HG02623 (cell line): ENCODE results near the gene PNMA8C.

Experiments
- ATAC-seq: cut with Tn5 transposase; IDR thresholded peaks from one replicate; pipeline ENCODE4 v1.9.1; 2021; ENCODE audit warnings: moderate library complexity; ENCODE audit not compliant: unreplicated experiment

The PNMA8C gene

DNA sequence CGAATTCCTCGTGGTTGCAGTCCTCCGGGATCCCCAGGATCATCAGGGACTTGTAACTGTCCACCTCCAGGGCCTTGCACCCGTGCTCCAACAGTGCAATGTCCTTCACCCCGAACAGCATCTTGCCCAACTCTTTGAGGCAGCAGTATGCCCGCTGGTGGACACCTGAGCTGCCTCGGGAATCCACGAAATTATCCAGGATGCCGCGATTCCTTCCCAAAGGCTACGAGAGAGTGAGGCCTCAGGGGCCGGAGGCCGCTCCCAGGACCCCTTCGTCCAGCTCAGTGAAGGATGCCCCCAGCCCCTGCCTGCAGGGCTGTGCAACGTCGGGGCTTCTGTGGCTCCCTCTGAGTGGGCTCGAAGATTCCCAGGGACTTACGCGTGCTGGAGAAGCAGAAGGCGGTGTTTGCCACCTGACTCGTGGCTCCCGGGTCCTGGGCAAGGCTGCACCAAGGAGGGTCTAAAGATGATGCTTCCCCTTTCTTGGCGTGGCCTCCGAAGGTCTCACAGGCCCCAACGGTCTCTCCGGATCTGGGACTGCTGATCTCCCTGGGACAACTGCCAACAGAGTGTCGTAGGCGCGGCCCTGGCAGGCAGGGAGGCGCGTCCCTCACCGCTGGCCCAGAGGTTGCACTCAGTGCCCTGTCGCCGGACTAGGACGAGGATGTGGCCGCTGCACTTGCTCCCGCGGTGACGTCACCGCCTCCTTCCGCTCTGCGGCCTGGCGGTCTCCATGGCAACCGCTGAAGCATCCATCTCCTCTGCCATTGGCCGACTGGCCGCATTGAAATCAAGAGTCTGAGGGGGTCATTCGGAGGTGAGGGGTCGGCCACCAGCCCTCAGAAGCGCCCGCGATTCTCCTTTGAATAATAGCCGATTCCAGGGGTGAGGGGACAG is at the start of gene PNMA8C:
Gene PNMA8C (minus strand): TSS at position 698 of the 897 bp plus-strand sequence. CDS start 577 bp downstream, at position 121.
- ATAC-seq: no peak

GRCh38 chr19:46475986-46476385 is 47.2 kb upstream of the PNMA8C start:
- no peak for ATAC-seq

GRCh38 chr19:46474211-46474610 is 45.5 kb upstream of the PNMA8C start:
- ATAC-seq: no peak

DNA sequence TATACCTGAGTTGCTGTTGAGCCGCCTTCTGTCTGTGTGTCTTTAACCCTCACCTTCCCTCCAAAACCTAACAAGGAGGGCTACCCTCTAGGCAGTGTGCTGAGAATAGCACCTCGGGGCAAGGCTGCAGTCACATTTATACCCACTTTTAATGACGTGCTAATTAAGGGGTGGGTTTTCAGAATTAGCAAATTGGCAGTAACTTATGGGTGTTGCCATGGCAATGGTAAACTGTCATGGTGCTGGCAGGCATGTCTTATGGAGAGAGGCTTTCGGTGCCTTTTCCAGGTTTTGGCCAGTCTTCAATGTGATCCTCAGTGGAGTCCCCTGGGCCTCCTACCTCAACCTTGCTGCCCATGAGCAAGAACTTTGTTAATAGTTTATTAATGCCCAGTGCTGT is 43.9 kb upstream of the PNMA8C start:
- no peak for ATAC-seq

DNA sequence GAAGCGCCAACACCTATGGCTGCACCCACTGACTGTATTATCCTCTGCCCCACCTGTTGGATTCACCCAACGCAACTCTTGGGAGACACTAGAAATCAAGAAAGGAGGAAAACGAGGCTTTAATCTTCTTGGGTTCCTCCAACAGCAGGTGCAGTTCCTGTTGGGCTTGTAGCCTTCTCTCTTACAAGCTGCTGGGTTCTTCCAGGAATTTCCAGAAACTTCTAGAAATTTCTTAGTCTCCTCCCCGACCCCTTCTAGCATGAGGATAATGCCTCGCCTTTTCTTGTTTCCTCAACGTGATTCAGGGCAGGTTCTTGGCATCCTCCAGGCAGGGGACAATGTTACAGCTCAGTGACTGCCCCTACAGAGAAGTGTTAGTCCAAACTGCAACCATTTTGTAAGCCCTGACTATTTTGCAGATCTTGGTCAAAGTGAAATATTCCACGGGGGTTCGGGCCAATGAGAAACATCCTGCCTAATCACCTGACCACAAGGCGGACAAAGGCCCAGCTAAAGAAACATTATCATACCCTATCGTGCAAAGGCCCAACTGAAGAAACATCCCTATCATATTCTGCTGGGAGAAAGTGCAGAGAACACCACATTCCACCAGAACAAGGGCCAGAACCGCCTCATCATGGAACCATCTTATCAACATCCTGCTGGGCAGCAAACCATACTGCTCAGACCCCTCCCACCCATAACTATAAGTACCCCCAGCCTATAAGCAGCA is 43.2 kb upstream of the PNMA8C start:
- no peak for ATAC-seq

DNA sequence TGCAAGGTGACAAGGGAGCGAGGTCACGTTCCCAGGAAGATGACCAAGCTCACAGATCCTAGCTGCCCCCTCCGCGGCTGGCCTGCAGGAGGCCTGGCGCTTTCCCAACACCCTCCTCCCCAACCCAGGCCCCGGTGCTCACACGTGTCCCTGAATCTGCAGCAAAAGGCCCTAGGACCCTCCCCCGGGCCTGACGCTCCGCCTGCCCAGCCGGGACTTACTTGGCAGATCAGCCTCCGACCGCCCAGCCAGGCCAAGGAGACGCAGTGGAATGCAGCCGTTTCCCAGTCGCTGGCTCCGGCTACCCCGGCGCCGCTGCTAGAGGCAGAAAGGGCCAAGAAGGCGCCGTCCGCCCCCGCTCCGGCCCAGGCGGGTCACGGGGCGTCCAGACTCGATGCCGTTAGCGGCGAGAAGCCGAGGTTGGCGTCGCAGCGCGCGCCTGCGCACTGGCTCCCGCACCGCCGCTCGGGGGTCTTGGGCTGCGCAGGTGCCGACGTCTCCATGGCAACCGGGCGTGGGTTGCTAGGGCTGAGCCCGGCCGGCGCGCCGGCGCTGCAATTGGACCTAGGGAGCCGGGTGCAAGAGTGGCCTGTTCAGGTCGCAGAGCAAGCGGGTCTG is 42.5 kb upstream of the PNMA8C start, which contains the start of gene PNMA8A:
Gene PNMA8A (minus strand): TSS at position 448 of the 618 bp plus-strand sequence. CDS start 528 bp downstream, outside the sequence.
- no peak for ATAC-seq

GRCh38 chr19:46470376-46470775 is 41.6 kb upstream of the PNMA8C start:
- ATAC-seq: no peak

- no peak for ATAC-seq
Measured at GRCh38 chr19:46469541-46470185, 40.9 kb upstream of the PNMA8C start.

DNA sequence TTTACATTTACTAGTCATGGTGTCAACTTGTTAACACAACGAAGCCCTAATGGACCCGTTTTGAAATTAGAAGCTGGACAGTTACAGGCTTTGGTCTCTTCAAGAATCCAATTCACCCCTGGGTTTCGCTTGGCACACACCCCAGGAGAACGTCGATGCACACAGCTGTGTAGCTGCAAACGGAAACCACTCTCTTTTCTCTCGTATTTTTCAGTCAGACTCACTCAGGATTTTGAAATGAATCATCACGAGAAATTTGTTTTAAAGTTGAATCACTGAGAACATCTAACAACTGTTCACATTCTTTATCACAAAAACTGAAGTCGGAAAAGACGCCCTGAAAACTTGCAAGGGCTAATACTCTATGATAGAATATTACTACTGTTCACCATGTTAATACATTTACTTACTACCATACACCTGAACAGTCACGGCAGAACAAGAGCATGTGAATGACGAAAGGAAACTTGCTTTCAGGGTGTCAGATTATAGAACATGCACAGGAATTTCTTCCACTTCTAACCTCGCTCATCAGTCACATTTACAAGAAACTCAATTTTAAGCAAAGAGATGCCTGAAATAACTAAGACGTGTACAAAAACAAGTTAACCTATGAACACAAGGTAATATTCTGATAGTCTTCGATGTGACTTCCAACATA is 37.9 kb upstream of the PNMA8C start:
- no peak for ATAC-seq

DNA sequence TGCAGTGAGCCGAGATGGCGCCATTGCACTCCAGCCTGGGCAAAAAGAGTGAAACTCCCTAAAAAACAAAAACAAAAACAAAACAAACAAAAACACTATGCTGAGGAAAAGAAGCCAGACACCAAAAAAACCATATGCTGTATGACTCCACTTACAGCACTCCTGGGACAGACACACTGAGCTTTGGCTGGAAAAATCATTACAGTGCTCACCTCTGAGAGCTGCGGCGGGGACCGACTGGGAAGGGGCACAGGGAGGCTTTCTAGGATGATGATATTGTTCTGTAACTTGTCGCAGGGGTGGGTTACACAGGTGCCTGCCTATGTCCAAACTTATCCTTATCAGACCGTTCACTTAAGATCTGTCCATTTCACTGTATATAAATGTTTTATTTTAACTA is 34.8 kb upstream of the PNMA8C start:
- ATAC-seq: no peak

DNA sequence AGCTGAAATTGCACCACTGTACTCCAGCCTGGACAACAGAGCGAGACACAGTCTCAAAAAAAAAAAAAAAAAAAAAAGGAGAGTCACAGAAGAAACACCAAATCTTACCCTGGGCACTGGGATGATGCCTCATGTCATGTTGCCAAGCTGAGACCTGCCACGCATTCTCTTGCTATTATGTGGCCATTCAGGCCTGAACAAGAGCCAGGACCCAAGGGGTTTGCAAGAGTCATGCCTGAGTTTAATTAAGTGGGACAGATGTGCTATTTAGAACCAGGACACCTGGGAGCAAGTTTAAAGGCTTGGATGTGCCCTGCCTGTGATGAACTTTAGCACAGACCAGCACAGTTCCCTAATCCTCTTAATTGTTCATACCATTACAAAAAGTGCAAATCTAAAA is 32.8 kb upstream of the PNMA8C start:
- no peak for ATAC-seq

DNA sequence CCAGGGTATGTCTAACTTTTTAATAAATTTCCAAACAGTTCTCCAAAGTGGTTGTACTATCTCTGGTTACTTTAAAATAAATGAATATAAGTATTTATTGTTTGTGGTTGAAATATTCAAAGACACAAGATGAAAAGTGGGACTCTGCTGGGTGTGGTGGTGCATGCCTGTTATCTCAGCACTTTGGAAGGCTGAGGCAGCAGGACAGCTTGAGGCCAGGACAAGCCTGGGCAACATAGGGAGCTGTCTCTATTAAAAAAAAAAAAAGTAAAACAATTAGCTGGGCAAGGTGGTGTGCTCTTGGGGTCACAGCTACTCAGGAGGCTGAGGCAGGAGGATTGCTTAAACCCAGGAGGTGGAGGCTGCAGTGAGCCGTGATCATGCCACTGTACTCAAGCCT is 32.2 kb upstream of the PNMA8C start:
- ATAC-seq: no peak

- ATAC-seq: no peak
Measured at GRCh38 chr19:46460055-46460454, 31.3 kb upstream of the PNMA8C start.

- ATAC-seq: no peak
Measured at GRCh38 chr19:46456930-46457329, 28.2 kb upstream of the PNMA8C start.

DNA sequence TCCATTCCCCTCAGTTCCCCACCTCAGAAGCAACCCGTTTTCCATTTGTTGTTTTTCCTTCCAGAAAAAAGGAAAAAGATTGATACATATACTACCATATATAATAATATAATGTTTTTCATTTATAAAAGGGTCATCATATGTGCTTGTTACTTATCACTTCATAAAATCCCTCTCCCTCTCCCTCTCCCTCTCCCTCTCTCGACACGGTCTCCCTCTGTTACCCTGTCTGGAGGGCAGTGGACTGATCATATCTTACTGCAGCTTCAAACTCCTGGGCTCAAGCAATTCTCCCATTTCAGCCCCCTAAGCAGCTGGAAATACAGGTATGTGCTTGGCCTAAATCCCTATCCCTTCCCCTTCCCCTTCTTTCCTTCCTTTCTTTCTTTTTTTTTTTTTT is 25.5 kb upstream of the PNMA8C start:
- ATAC-seq: no peak

DNA sequence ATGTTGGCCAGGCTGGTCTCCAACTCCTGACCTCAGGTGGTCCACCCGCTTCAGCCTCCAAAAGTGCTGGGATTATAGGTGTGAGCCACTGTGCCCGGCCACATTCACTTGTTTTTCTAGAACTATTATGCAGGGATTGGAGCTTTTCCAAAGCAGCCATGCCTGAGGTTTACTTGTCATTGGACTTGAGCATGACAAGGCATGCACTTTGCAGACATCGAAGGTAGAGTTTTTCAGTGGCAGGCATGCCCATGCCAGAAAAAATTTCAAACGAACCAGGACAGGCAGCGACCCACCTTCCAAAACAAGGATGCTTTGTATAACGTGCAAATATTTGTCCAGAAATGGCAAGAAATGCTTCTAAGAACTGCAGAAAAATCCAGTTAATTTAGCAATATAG is 24.9 kb upstream of the PNMA8C start:
- ATAC-seq: no peak

DNA sequence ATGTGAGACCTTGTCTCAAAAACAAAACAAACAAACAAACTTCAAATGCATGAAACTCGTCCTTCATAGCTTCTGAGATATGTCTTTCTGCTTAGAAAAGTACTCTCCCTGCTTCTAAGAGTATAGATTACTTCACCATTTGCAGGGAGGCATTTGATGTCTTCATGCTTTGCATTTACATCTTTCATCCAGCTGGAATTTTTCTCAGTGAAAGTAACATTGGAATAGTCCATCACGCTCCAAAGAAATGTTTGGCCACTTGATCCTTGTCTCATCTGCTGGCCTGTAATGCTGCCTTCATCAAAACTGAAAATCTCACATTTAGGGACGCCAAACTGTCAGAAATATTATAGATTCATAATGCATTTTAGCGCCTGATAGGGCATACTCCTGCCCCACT is 23.4 kb upstream of the PNMA8C start:
- no peak for ATAC-seq

- no peak for ATAC-seq
Measured at GRCh38 chr19:46451352-46451751, 22.6 kb upstream of the PNMA8C start.

DNA sequence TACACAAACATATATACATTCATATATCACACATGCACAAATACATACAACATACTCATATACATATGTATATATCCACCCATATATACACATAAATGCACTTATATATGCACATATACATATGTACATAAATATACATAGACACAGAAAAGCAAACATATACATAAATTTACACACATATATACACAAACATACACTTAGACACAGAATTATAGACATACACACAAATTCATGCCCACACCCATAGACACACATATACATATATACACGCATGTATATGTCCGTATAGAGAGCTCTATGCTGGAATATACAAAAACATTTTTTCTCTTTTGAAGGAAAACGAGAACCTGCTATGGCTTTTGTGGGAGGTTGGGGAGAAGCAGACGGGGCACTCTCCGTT is 22.0 kb upstream of the PNMA8C start:
- no peak for ATAC-seq

DNA sequence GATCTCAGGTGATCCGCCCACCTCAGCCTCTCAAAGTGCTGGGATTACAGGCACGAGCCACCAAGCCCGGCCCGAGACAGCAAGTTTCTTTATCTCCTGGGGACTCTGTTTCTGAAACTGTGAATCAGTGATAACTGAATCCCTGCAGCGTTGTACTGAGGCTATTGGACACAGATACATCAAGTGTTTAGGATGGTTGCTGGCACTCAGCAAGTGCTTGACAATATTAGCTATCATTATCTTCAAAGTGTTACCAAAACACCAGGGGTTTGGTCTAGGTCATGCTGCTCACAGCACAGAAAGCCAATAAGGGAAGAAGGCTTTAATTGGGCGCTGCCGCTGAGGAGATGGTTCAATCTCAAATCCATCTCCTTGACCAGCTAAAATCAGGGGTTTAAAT is 20.5 kb upstream of the PNMA8C start:
- no peak for ATAC-seq

DNA sequence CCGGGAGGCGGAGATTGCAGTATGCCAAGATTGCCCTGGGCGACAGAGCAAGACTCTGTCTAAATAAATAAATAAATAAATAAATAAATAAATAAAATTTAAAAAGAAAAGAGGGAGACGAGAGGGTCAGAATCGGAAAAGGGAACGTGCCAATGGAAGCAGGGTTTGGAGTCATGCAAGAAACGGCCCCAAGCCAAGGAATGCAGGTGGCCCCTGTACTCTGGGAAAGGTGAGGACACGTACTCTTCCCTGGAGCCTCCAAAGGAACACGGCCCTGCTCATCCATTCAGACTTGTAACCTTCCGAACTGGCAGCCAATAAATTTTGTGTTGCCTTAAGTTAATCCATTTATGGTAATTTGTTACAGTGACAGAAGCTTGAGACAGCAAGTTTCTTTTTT is 19.9 kb upstream of the PNMA8C start:
- ATAC-seq: no peak
